B cell (primary cell): ENCODE measurements around the gene CFD. TPM values are rescaled to one million over a fixed set of nuclear protein-coding genes. Genes with fewer than 3 reads are reported as not detected.

Experiments
- ATAC-seq: fragments of 200-7000 bp; cut with Tn5 transposase; one replicate; pipeline ENCODE4 v1.10.0; 2021; ENCODE audit warnings: low read depth, mild to moderate bottlenecking, moderate number of reproducible peaks, moderate library complexity
- CTCF ChIA-PET: fragments of 350-600 bp; sonication (Branson Sonifier 250); formaldehyde crosslinking; loops from one replicate; lab custom pipeline; 2021; ENCODE audit warnings: antibody characterized with exemption, inconsistent platforms; lab: Charles Lee
- POLR2A ChIA-PET: fragments of 350-600 bp; sonication (Branson Sonifier 250); formaldehyde crosslinking; loops from one replicate; lab custom pipeline; 2021; ENCODE audit warnings: antibody characterized with exemption; lab: Charles Lee
- DNase-seq: peaks from one replicate; pipeline ENCODE4 v3.0.0; 2013
- H2AFZ ChIP-seq: 2 replicates; pipeline ENCODE4 v1.6.1; 2012; ENCODE audit warnings: mild to moderate bottlenecking, low read depth, low read length; ENCODE audit not compliant: insufficient read depth, poor library complexity, severe bottlenecking
- H3K27ac ChIP-seq, 2 donors: 1 replicate in 1 of 2; 2 replicates in 1 of 2; pipeline ENCODE4 v1.5.1; 2012 to 2013; ENCODE audit warnings: low read length in 2 of 2, mild to moderate bottlenecking in 2 of 2, moderate library complexity in 1 of 2
- H3K27me3 ChIP-seq, 4 experiments: fragments of 200-600 bp in 1 of 4; sonication (generic) in 1 of 4; replicated peaks in 1 of 4; 1 replicate in 2 of 4; 2 replicates in 2 of 4; pipeline versions ENCODE4 v1.6.1 to v1.7.0; 2013 to 2016; ENCODE audit warnings: low read length in 3 of 4, mild to moderate bottlenecking in 2 of 4, mixed read lengths in 1 of 4, moderate library complexity in 1 of 4; ENCODE audit not compliant: insufficient read depth in 4 of 4, control insufficient read depth in 3 of 4; ENCODE audit errors: control extremely low read depth in 1 of 4
- H3K36me3 ChIP-seq, 2 experiments: replicated peaks in 1 of 2; 1 replicate in 1 of 2; 2 replicates in 1 of 2; pipeline versions ENCODE4 v1.6.1 to v1.7.1; 2013; ENCODE audit warnings: low read length in 1 of 2; ENCODE audit not compliant: insufficient read depth in 2 of 2, control insufficient read depth in 1 of 2; ENCODE audit errors: control extremely low read depth in 1 of 2, extremely low read depth in 1 of 2
- H3K4me1 ChIP-seq, 2 donors: fragments of 200-600 bp in 1 of 2; sonication (generic) in 1 of 2; 1 replicate in 1 of 2; 2 replicates in 1 of 2; pipeline versions ENCODE4 v1.5.1 to v1.6.1; 2013 to 2017; ENCODE audit warnings: low read length in 2 of 2; ENCODE audit not compliant: control insufficient read depth in 2 of 2, insufficient read depth in 2 of 2
- H3K4me2 ChIP-seq: replicated peaks from 2 replicates; pipeline ENCODE3; 2012; ENCODE audit warnings: mild to moderate bottlenecking, low read depth, low read length; ENCODE audit not compliant: poor library complexity, severe bottlenecking
- H3K4me3 ChIP-seq, 5 experiments: fragments of 200-600 bp in 1 of 5; sonication (generic) in 1 of 5; 1 replicate in 3 of 5; 2 replicates in 2 of 5; pipeline versions ENCODE4 v1.5.1 to v1.7.0; 2011 to 2016; ENCODE audit warnings: low read length in 4 of 5, mild to moderate bottlenecking in 4 of 5, low read depth in 2 of 5, control low read depth in 1 of 5, moderate library complexity in 1 of 5; ENCODE audit not compliant: insufficient read depth in 1 of 5; ENCODE audit errors: control extremely low read depth in 1 of 5, extremely low read depth in 1 of 5
- H3K79me2 ChIP-seq: fragments of 200-600 bp; sonication (generic); one replicate; pipeline ENCODE4 v1.6.0; 2016; ENCODE audit warnings: low read length; ENCODE audit not compliant: control insufficient read depth, insufficient read depth
- H3K9ac ChIP-seq: fragments of 200-600 bp; sonication (generic); 2 replicates; pipeline ENCODE4 v1.6.1; 2017; ENCODE audit warnings: mild to moderate bottlenecking, low read length, moderate library complexity
- H3K9me3 ChIP-seq, 3 donors: one replicate each; pipeline versions ENCODE4 v1.6.1 to v1.7.1; 2013; ENCODE audit warnings: low read length in 2 of 3; ENCODE audit not compliant: control insufficient read depth in 2 of 3, insufficient read depth in 1 of 3; ENCODE audit errors: control extremely low read depth in 1 of 3
- H4K20me1 ChIP-seq: 2 replicates; pipeline ENCODE4 v1.6.0; 2012; ENCODE audit warnings: mild to moderate bottlenecking, low read length; ENCODE audit not compliant: insufficient read depth, control insufficient read depth, poor library complexity, severe bottlenecking
- H3K27ac Mint-ChIP-seq: one replicate; pipeline ENCODE4 v1.8.0; 2021; ENCODE audit warnings: mixed read lengths
- H3K27me3 Mint-ChIP-seq: one replicate; pipeline ENCODE4 v1.8.0; 2021; ENCODE audit warnings: mixed read lengths
- H3K4me1 Mint-ChIP-seq: one replicate; pipeline ENCODE4 v1.8.0; 2021; ENCODE audit warnings: mixed read lengths
- H3K4me3 Mint-ChIP-seq: one replicate; pipeline ENCODE4 v1.8.0; 2021; ENCODE audit warnings: mixed read lengths
- H3K9me3 Mint-ChIP-seq: one replicate; pipeline ENCODE4 v1.8.0; 2022; ENCODE audit warnings: mixed read lengths; ENCODE audit not compliant: insufficient read depth
- EZH2 ChIP-seq: IDR thresholded peaks from 2 replicates; pipeline ENCODE4 v1.6.1; 2012; ENCODE audit warnings: borderline replicate concordance, low read depth, mild to moderate bottlenecking, moderate library complexity, low read length; ENCODE audit not compliant: insufficient read depth, poor library complexity, severe bottlenecking
- WGBS: methylation state at CpG from one replicate; pipeline ENCODE4 v1.1.5; 2013; ENCODE audit warnings: missing lambda C conversion rate; ENCODE audit not compliant: insufficient coverage; 5-methylcytosine and 5-hydroxymethylcytosine counted together
- intact Hi-C: fragments of 100-400 bp; cut with micrococcal nuclease; formaldehyde crosslinking; loops from one replicate; pipeline ENCODE4 v1.10.0; 2022
- polyA plus RNA-seq: library from polyadenylated mRNA; depleted of rRNA; stranded (reverse); fragments of >200 nt; gene quantifications from 2 replicates; pipeline ENCODE4 v1.2.3, GENCODE V29; 2012
- total RNA-seq, 2 donors: library from RNA; stranded (reverse); fragments of 120-200 nt in 1 of 2; gene quantifications; 1 replicate in 1 of 2; 2 replicates in 1 of 2; pipeline versions ENCODE4 v1.2.3 to v1.2.4, GENCODE V29; 2013 to 2022
- TF ChIP-seq, protein P1 (sequence below): fragments of 200-600 bp; IDR thresholded peaks from one replicate; pipeline ENCODE4 v1.8.0; 2022; ENCODE audit warnings: antibody characterized with exemption, mild to moderate bottlenecking

CFD gene
- total and polyA plus RNA-seq, 2 donors (not counting 1 experiment from before 2014, with no cell fraction given) = 0.79 to 6.6 TPM

DNA sequence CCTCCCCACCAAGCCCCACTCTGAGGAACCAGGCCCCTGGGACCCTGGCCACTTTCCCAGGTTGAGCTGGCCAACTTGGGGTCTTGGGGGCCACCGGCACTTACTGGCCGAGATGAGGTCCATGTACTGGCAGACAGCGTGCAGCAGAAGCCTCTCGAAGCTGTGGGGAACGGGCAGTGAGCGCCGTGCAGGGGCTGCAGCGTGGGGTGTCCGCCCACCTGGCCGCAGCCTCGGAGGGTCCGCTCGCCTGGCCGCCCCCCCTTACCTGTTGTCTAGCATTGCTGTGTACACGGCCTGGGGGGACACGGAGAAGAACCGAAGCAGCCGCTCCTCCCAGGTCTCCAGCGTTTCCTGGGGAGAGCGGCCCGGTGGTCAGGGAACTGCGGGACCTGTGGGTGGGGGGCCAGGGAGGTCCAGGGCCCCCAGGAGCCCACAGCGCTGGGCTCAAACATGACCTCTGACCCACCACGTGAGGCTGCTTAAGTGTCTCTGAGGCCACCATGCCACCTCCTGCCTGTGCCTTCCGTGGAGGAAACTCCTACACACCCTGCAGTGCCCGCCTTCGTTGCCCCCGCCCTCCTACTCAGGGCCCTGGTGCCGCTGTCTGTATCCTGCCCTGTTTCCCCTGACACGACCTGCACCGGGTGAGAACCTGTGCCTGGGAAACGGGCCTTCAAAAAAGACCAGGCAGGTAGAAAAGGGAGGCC is 40.0 kb downstream of the CFD start:
- H4K20me1 ChIP-seq = peaks cover 63% of the 10 kb centered on the region
- no peak for TF ChIP-seq EZH2
- TF ChIP-seq, protein P1, sequence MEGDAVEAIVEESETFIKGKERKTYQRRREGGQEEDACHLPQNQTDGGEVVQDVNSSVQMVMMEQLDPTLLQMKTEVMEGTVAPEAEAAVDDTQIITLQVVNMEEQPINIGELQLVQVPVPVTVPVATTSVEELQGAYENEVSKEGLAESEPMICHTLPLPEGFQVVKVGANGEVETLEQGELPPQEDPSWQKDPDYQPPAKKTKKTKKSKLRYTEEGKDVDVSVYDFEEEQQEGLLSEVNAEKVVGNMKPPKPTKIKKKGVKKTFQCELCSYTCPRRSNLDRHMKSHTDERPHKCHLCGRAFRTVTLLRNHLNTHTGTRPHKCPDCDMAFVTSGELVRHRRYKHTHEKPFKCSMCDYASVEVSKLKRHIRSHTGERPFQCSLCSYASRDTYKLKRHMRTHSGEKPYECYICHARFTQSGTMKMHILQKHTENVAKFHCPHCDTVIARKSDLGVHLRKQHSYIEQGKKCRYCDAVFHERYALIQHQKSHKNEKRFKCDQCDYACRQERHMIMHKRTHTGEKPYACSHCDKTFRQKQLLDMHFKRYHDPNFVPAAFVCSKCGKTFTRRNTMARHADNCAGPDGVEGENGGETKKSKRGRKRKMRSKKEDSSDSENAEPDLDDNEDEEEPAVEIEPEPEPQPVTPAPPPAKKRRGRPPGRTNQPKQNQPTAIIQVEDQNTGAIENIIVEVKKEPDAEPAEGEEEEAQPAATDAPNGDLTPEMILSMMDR = no peak
- H3K4me2 ChIP-seq = no peak overlapping the region
- H3K9me3 ChIP-seq = no peaks in the 10 kb centered on the region
- H3K9me3 Mint-ChIP-seq = no peaks in the 10 kb centered on the region
- ATAC-seq (no peak), DNase-seq (peak; percentile 23)
- 92% methylated on average over 31 of the region's 32 CpGs for WGBS
- no peak overlapping the region for H2AFZ ChIP-seq
- H3K4me1 Mint-ChIP-seq = peaks cover 24% of the 10 kb centered on the region
- H3K79me2 ChIP-seq = peaks cover 32% of the 10 kb centered on the region
- no peak overlapping the region for H3K4me3 Mint-ChIP-seq
- H3K4me1 ChIP-seq = peaks cover 0 to 12% of the 10 kb centered on the region in 2 donors
- no peak overlapping the region for H3K4me3 ChIP-seq
- peaks cover 0 to 61% of the 10 kb centered on the region in 2 experiments for H3K36me3 ChIP-seq
- no peak overlapping the region for H3K27ac Mint-ChIP-seq
- H3K27me3 Mint-ChIP-seq = no peaks in the 10 kb centered on the region
- intact Hi-C loops = no loop called here
- H3K27me3 ChIP-seq = no peaks in the 10 kb centered on the region
- ChIA-PET CTCF (no interaction called here), POLR2A (interaction anchor here (0.6 to 1.3 kb wide), 3 partner anchors 10 to 921 kb away, joined by 3 to 12 read pairs (median 4); no protein-coding TSS in a partner anchor)
- no peak overlapping the region for H3K9ac ChIP-seq
- H3K27ac ChIP-seq = no peak overlapping the region

DNA sequence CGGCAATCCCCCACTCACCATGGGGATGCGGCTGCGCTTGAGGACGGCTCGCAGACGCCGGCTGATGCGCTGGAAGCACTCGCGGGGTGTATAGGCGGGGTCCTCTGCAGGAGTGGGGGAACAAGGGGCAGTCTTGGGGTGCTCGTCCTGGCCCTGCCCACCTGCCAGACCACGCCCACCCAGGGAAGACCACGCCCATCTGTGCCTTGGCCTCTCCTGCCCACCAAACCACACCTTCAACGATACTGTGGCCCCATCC is 40.5 kb downstream of the CFD start:
- H3K9ac ChIP-seq = no peak overlapping the region
- ChIA-PET CTCF (no interaction called here), POLR2A (interaction anchor here (1.3 kb wide), 1 partner anchor 10 kb away, joined by 4 read pairs; no protein-coding TSS in a partner anchor)
- Mint-ChIP-seq H3K4me3 (no peak overlapping the region), H3K4me1 (peaks cover 27% of the 10 kb centered on the region), H3K27me3 (no peaks in the 10 kb centered on the region), H3K27ac (no peak overlapping the region), H3K9me3 (no peaks in the 10 kb centered on the region)
- peaks cover 0 to 63% of the 10 kb centered on the region in 2 experiments for H3K36me3 ChIP-seq
- no peak overlapping the region for H2AFZ ChIP-seq
- no peak overlapping the region for H3K4me3 ChIP-seq
- ATAC-seq (no peak), DNase-seq (peak; percentile 32)
- intact Hi-C loops = no loop called here
- H3K27me3 ChIP-seq = no peaks in the 10 kb centered on the region
- 87% methylated on average over 8 of the region's 15 CpGs for WGBS
- H3K9me3 ChIP-seq = no peaks in the 10 kb centered on the region
- peaks cover 0 to 12% of the 10 kb centered on the region in 2 donors for H3K4me1 ChIP-seq
- H3K27ac ChIP-seq = peak overlapping the region in 1 of 2 donors; percentile 43
- H3K79me2 ChIP-seq = peaks cover 37% of the 10 kb centered on the region
- no peak overlapping the region for H3K4me2 ChIP-seq
- TF ChIP-seq, protein P1 = no peak
- TF ChIP-seq EZH2 = no peak
- peaks cover 66% of the 10 kb centered on the region for H4K20me1 ChIP-seq
